Ishikawa (cell line): ENCODE results near the gene GRID1.

Experiments used
- CEBPB ChIP-seq: IDR thresholded peaks from 2 replicates; pipeline ENCODE4 v1.6.1; 2012
- CREB1 ChIP-seq: IDR thresholded peaks from 2 replicates; pipeline ENCODE4 v1.6.1; 2012; ENCODE audit warnings: low read depth
- EGR1 ChIP-seq: IDR thresholded peaks from 2 replicates; pipeline ENCODE4 v1.6.1; 2012
- EP300 ChIP-seq: IDR thresholded peaks from 2 replicates; pipeline ENCODE4 v1.6.1; 2012; ENCODE audit warnings: borderline replicate concordance
- FOXM1 ChIP-seq: IDR thresholded peaks from 2 replicates; pipeline ENCODE4 v1.6.1; 2012; ENCODE audit warnings: low read depth, borderline replicate concordance
- NFIC ChIP-seq: IDR thresholded peaks from 2 replicates; pipeline ENCODE4 v1.6.1; 2012
- RAD21 ChIP-seq: IDR thresholded peaks from 2 replicates; pipeline ENCODE4 v1.6.1; 2012; ENCODE audit warnings: low read depth
- TAF1 ChIP-seq: IDR thresholded peaks from 2 replicates; pipeline ENCODE4 v1.6.1; 2012; ENCODE audit warnings: low read depth, mild to moderate bottlenecking
- TCF12 ChIP-seq: IDR thresholded peaks from 2 replicates; pipeline ENCODE4 v1.6.1; 2012; ENCODE audit warnings: low read depth
- TEAD4 ChIP-seq: IDR thresholded peaks from 2 replicates; pipeline ENCODE4 v1.6.1; 2012
- YY1 ChIP-seq: IDR thresholded peaks from 2 replicates; pipeline ENCODE4 v1.6.1; 2012; ENCODE audit warnings: low read depth
- ZBTB7A ChIP-seq: IDR thresholded peaks from 2 replicates; pipeline ENCODE4 v1.6.1; 2012; ENCODE audit warnings: low read depth
- TF ChIP-seq, protein P1 (sequence below): IDR thresholded peaks from 2 replicates; pipeline ENCODE4 v1.6.1; 2012
- TF ChIP-seq, protein P2 (sequence below): IDR thresholded peaks from 2 replicates; pipeline ENCODE4 v1.6.1; 2012
- TF ChIP-seq, protein P3 (sequence below): IDR thresholded peaks from 2 replicates; pipeline ENCODE4 v1.6.1; 2012; ENCODE audit warnings: low read depth, mild to moderate bottlenecking

Gene GRID1

DNA sequence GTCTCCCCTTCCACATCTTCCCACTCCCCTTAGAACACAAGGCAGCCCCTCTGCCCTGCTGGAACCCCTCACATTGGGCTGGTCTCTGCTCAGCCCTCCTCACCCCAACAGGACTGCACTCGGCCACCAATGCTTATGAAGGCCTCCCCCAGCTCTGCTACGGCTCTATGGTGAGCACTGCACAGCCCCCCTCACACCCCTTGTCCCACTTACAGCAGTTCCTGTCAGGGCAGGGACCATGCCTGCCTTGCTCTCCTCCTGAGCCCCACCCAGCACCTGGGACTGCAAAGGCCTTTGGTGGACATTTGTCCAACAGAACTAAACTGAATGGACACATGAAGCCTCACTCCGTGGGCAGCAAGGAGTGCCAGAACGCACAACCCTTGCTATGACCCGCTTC, 171.9 kb downstream of the GRID1 start:
- TF ChIP-seq TEAD4 (no peak), TAF1 (no peak), ZBTB7A (no peak), RAD21 (no peak), CREB1 (no peak), EGR1 (no peak)
- TF ChIP-seq, protein P1, sequence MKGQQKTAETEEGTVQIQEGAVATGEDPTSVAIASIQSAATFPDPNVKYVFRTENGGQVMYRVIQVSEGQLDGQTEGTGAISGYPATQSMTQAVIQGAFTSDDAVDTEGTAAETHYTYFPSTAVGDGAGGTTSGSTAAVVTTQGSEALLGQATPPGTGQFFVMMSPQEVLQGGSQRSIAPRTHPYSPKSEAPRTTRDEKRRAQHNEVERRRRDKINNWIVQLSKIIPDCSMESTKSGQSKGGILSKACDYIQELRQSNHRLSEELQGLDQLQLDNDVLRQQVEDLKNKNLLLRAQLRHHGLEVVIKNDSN = no peak
- TF ChIP-seq, protein P2, sequence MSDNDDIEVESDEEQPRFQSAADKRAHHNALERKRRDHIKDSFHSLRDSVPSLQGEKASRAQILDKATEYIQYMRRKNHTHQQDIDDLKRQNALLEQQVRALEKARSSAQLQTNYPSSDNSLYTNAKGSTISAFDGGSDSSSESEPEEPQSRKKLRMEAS = no peak

DNA sequence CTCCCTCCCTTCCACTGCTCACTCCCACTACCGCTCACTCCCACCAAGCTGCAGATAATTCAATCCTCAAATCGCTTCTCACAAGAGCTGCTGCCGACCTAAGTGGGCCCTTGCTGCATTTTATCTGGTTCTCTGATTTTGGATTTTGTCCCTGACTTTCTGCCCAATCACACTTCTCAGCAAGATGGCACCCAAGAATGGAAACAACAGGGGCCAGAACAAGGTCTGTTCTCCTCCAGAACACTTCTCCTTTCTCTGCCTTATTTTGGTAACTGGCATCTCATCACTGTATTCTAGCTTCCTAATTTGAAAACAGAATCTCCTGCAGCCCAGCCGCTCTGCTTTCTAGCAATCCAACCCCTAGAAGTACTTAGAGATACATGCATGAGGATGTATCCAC, 172.8 kb downstream of the GRID1 start:
- TF ChIP-seq, protein P2 = no peak
- TF ChIP-seq FOXM1 = no peak

DNA sequence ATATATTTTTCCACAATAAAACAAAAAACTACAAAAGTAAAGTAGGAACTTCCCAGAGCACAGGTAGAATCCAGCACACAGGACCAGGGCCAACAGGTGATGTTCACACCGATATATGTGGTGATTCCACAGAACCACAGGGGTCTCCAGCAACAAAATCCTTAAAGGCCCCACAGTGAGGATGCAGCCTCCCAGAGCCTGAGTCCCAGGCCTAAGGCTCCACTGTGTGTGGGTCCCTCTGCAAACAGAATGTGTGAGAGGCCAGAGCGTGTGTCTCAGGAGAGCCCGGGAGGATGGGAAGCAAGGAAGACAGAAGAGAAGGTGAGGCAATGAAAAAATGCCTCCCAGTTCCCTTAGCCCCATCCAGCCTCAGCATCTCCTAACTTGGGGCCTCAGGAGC, 173.9 kb downstream of the GRID1 start:
- TF ChIP-seq YY1 (no peak), TAF1 (no peak), TCF12 (no peak), TEAD4 (no peak), NFIC (no peak), FOXM1 (no peak), RAD21 (no peak), CREB1 (no peak), EP300 (no peak), EGR1 (no peak), ZBTB7A (no peak), CEBPB (no peak)
- TF ChIP-seq, protein P1 = no peak
- TF ChIP-seq, protein P3, sequence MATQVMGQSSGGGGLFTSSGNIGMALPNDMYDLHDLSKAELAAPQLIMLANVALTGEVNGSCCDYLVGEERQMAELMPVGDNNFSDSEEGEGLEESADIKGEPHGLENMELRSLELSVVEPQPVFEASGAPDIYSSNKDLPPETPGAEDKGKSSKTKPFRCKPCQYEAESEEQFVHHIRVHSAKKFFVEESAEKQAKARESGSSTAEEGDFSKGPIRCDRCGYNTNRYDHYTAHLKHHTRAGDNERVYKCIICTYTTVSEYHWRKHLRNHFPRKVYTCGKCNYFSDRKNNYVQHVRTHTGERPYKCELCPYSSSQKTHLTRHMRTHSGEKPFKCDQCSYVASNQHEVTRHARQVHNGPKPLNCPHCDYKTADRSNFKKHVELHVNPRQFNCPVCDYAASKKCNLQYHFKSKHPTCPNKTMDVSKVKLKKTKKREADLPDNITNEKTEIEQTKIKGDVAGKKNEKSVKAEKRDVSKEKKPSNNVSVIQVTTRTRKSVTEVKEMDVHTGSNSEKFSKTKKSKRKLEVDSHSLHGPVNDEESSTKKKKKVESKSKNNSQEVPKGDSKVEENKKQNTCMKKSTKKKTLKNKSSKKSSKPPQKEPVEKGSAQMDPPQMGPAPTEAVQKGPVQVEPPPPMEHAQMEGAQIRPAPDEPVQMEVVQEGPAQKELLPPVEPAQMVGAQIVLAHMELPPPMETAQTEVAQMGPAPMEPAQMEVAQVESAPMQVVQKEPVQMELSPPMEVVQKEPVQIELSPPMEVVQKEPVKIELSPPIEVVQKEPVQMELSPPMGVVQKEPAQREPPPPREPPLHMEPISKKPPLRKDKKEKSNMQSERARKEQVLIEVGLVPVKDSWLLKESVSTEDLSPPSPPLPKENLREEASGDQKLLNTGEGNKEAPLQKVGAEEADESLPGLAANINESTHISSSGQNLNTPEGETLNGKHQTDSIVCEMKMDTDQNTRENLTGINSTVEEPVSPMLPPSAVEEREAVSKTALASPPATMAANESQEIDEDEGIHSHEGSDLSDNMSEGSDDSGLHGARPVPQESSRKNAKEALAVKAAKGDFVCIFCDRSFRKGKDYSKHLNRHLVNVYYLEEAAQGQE = no peak
- TF ChIP-seq, protein P2 = no peak

DNA sequence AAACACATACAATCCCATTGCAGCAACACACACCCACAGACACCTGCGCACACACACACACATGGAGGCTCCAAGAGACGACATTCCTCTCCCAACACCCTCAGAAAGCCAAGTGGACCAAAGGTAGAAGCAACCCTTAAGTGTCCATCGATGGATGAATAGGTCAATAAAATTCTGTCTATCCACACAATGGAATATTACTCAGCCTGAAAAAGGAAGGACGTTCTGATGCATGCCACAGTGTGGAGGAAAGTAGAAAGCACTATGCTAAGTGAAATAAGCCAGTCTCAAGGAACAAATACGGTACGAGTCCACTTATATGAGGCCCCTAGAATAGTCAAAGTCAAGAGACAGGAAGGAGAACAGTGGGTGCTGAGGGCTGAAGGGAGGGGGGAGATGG, 174.4 kb downstream of the GRID1 start:
- TF ChIP-seq, protein P1 = no peak
- TF ChIP-seq RAD21 (no peak), ZBTB7A (no peak), CREB1 (no peak), EP300 (no peak), FOXM1 (no peak)

DNA sequence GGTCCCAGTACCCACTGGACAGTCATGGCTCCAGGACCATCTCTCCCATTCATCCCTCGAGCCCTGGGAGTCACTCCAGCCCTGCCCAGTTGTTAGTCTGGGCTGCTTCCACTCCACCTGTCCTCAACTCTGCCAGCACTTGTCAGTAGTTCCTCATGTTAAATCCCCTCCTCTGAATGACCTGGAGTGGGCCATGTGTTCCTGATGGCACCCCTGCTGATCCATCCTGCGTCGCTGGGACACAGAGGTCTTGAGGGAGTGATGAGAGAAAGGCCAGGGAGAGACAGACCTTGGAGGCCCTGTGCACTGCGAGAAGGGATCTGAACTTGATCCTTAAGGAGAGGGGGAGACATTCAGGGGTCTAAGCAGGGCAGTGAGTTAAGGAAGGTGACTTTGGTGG, 174.9 kb downstream of the GRID1 start:
- TF ChIP-seq TCF12 (no peak), FOXM1 (no peak), ZBTB7A (no peak), YY1 (no peak), CREB1 (no peak), TAF1 (no peak), TEAD4 (no peak), EGR1 (no peak), NFIC (no peak), CEBPB (no peak), EP300 (no peak), RAD21 (no peak)
- TF ChIP-seq, protein P2 = no peak
- TF ChIP-seq, protein P3 = no peak
- TF ChIP-seq, protein P1 = no peak
